Motor neuron (in vitro differentiated cells): ENCODE measurements around the gene PHLPP1. TPM values are rescaled to one million over a fixed set of nuclear protein-coding genes. Genes with fewer than 3 reads are reported as not detected.

Source experiments
- ATAC-seq, 8 experiments: fragments of 200-7000 bp; cut with Tn5 transposase; replicated peaks in 6 of 8; 2 replicates each; pipeline ENCODE4 v1.8.0; 2021; ENCODE audit warnings: mild to moderate bottlenecking in 8 of 8, moderate library complexity in 8 of 8
- H3K27ac ChIP-seq, 2 donors: fragments of 250-450 bp; sonication (Bioruptor Pico); 2 replicates each; pipeline ENCODE4 v1.9.0; 2021; ENCODE audit warnings: antibody characterized with exemption in 2 of 2, mild to moderate bottlenecking in 2 of 2, moderate library complexity in 1 of 2
- H3K4me1 ChIP-seq, 2 donors: fragments of 250-450 bp; sonication (Bioruptor Pico); replicated peaks in 1 of 2; 2 replicates each; pipeline ENCODE4 v1.6.1; 2021; ENCODE audit warnings: antibody characterized with exemption in 2 of 2, mild to moderate bottlenecking in 2 of 2, moderate library complexity in 1 of 2
- H3K4me3 ChIP-seq, 5 donors: fragments of 250-450 bp; sonication (Bioruptor Pico); 2 replicates each; pipeline ENCODE4 v1.9.0; 2021; ENCODE audit warnings: antibody characterized with exemption in 5 of 5, mild to moderate bottlenecking in 5 of 5, moderate library complexity in 4 of 5
- WGBS, 10 experiments: fragments of 450-650 bp; shearing (Covaris generic); methylation state at CpG; one replicate each; pipeline ENCODE4 v1.0.0; 2022; 5-methylcytosine and 5-hydroxymethylcytosine counted together
- in situ Hi-C, 9 experiments: fragments of 400-800 bp; cut with MboI; loops; one replicate each; pipeline ENCODE4 v1.15.0; 2021; ENCODE audit warnings: low sequenced_read_pairs in 9 of 9, low pct_unique_long_range_greater_than_20kb in 2 of 9; ENCODE audit not compliant: unreplicated experiment in 9 of 9
- total RNA-seq, 8 experiments: library from RNA; unstranded; fragments of 300-600 nt; gene quantifications; 2 replicates each; pipeline versions ENCODE4 v1.2.3 to v1.2.4, GENCODE V29; 2022

PHLPP1 gene
- total RNA-seq, 8 experiments from 2014 or later = 3.3 to 14.4 (median 12.1) TPM

- in situ Hi-C loops = no loop called here
- WGBS, 10 experiments = 70 to 100% (median 93%) methylated on average over 1 to 2 of the region's 2 CpGs; no CpG with 5 or more reads in 3 of the 10 experiments
- Histone ChIP-seq H3K27ac (no peak overlapping the region), H3K4me3 (no peak overlapping the region), H3K4me1 (no peaks in the 10 kb centered on the region)
- no peak for ATAC-seq
Observed at GRCh38 chr18:62862466-62862865, 147.1 kb downstream of the PHLPP1 start.

- H3K27ac ChIP-seq = no peak overlapping the region
- WGBS, 10 experiments = 40 to 100% (median 82%) methylated on average over 1 to 3 of the region's 3 CpGs
- no peak overlapping the region for H3K4me3 ChIP-seq
- no peaks in the 10 kb centered on the region for H3K4me1 ChIP-seq
- in situ Hi-C loops = no loop called here
- peak in 3 of 8 experiments; percentile 60 to 74 (median 73) for ATAC-seq
Observed at GRCh38 chr18:62863579-62864001, 148.2 kb downstream of the PHLPP1 start.

- no peak for ATAC-seq
- no peaks in the 10 kb centered on the region for H3K4me1 ChIP-seq
- H3K4me3 ChIP-seq = no peak overlapping the region
- in situ Hi-C loops = no loop called here
- H3K27ac ChIP-seq = no peak overlapping the region
Observed at GRCh38 chr18:62865498-62865897, 150.2 kb downstream of the PHLPP1 start.

- Histone ChIP-seq H3K27ac (no peak overlapping the region), H3K4me1 (no peaks in the 10 kb centered on the region), H3K4me3 (no peak overlapping the region)
- in situ Hi-C loops = no loop called here
- WGBS, 10 experiments = 93 to 100% (median 100%) methylated on average over 1 to 7 of the region's 8 CpGs; no CpG with 5 or more reads in 2 of the 10 experiments
- no peak for ATAC-seq
Observed at GRCh38 chr18:62867534-62867933, 152.2 kb downstream of the PHLPP1 start.

GRCh38 chr18:62868645-62869044, 153.3 kb downstream of the PHLPP1 start:
- no peaks in the 10 kb centered on the region for H3K4me1 ChIP-seq
- H3K27ac ChIP-seq = no peak overlapping the region
- ATAC-seq = no peak
- H3K4me3 ChIP-seq = no peak overlapping the region
- in situ Hi-C loops = no loop called here

- no peak overlapping the region for H3K27ac ChIP-seq
- ATAC-seq = no peak
- in situ Hi-C loops = no loop called here
Observed at GRCh38 chr18:62870643-62871042, 155.3 kb downstream of the PHLPP1 start.

GRCh38 chr18:62875323-62875722, 160.0 kb downstream of the PHLPP1 start:
- ATAC-seq = peak in 2 of 8 experiments; percentile 18 to 78
- WGBS, 10 experiments = 63 to 100% (median 79%) methylated on average over 2 to 3 of the region's 3 CpGs; no CpG with 5 or more reads in 1 of the 10 experiments
- in situ Hi-C loops = no loop called here
- peaks cover 13 to 14% of the 10 kb centered on the region in 2 donors for H3K4me1 ChIP-seq
- H3K4me3 ChIP-seq = no peak overlapping the region
- H3K27ac ChIP-seq = no peak overlapping the region

More at GRCh38 chr18:62870643-62871042, 155.3 kb downstream of the PHLPP1 start:
- H3K4me3 ChIP-seq = no peak overlapping the region
- no peaks in the 10 kb centered on the region for H3K4me1 ChIP-seq

- Histone ChIP-seq H3K4me1 (peaks cover 13 to 14% of the 10 kb centered on the region in 2 donors), H3K4me3 (no peak overlapping the region), H3K27ac (no peak overlapping the region)
- no peak for ATAC-seq
- in situ Hi-C loops = no loop called here
- WGBS, 10 experiments = 83 to 100% (median 96%) methylated on average over 2 to 4 of the region's 4 CpGs; no CpG with 5 or more reads in 2 of the 10 experiments
Observed at GRCh38 chr18:62876111-62876510, 160.8 kb downstream of the PHLPP1 start.

GRCh38 chr18:62876828-62877227, 161.5 kb downstream of the PHLPP1 start:
- no peak for ATAC-seq
- 35 to 89% (median 71%) methylated on average over 2 to 3 of the region's 3 CpGs; no CpG with 5 or more reads in 3 of the 10 experiments for WGBS, 10 experiments
- Histone ChIP-seq H3K4me3 (no peak overlapping the region), H3K4me1 (peaks cover 13 to 14% of the 10 kb centered on the region in 2 donors), H3K27ac (no peak overlapping the region)
- in situ Hi-C loops = no loop called here

- WGBS, 10 experiments = 0 to 42% (median 23%) methylated on average over 1 to 5 of the region's 6 CpGs
- H3K27ac ChIP-seq = no peak overlapping the region
Observed at GRCh38 chr18:62877411-62878221, 162.3 kb downstream of the PHLPP1 start.

GRCh38 chr18:62878305-62878704, 163.0 kb downstream of the PHLPP1 start:
- 0 to 100% (median 82%) methylated on average over 1 to 2 of the region's 3 CpGs; no CpG with 5 or more reads in 2 of the 10 experiments for WGBS, 10 experiments
- Histone ChIP-seq H3K4me1 (peaks cover 13 to 14% of the 10 kb centered on the region in 2 donors), H3K4me3 (no peak overlapping the region), H3K27ac (no peak overlapping the region)
- in situ Hi-C loops = no loop called here
- peak; percentile 7 to 59 (median 44) for ATAC-seq

More at GRCh38 chr18:62877411-62878221, 162.3 kb downstream of the PHLPP1 start:
- Histone ChIP-seq H3K4me3 (no peak overlapping the region), H3K4me1 (peaks cover 13 to 14% of the 10 kb centered on the region in 2 donors)
- in situ Hi-C loops = no loop called here
- peak in 4 of 8 experiments; percentile 32 to 60 (median 46) for ATAC-seq

- Histone ChIP-seq H3K27ac (no peak overlapping the region), H3K4me3 (no peak overlapping the region), H3K4me1 (peaks cover 13 to 14% of the 10 kb centered on the region in 2 donors)
- in situ Hi-C loops = no loop called here
- ATAC-seq = no peak
- WGBS, 10 experiments = 83 to 100% (median 100%) methylated on average over 1 of the region's 1 CpG; no CpG with 5 or more reads in 1 of the 10 experiments
Observed at GRCh38 chr18:62880034-62880433, 164.7 kb downstream of the PHLPP1 start.

GRCh38 chr18:62880673-62881364, 165.5 kb downstream of the PHLPP1 start:
- WGBS, 10 experiments = 75 to 100% (median 86%) methylated on average over 1 to 4 of the region's 4 CpGs
- H3K4me1 ChIP-seq = peaks cover 13 to 14% of the 10 kb centered on the region in 2 donors

More at GRCh38 chr18:62880673-62881364, 165.5 kb downstream of the PHLPP1 start:
- no peak overlapping the region for H3K27ac ChIP-seq
- no peak overlapping the region for H3K4me3 ChIP-seq
- ATAC-seq = no peak
- in situ Hi-C loops = no loop called here
